ENCODE measurements around the gene SYCP2.
A peak's percentile ranks its signal among the peaks of the same experiment; 100 is the strongest.

Gene SYCP2

DNA sequence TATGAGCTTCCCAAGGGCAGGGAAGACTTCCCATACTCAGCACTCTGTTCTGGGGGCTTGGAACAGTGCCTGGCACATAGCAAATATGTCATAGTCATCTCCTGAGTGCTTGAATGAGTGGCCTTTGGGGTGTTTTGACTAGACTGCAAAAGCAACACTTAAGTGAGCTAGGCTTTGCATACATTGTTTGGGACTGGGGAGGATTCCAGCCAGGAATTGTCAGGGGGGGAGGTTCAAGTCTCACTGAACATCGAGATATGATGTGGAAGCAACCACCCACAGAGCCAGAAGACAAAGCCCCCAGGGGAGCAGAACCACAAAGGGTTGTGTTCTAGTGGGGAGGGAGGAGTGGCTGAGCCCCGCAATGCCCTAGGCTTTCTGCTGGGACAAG is 98.4 kb downstream of the SYCP2 start:
- DNase-seq (ENCODE audit: low spot score), result no peak
- H3K27ac ChIP-seq, result no peak overlapping the region
- no peak overlapping the region for H3K4me3 ChIP-seq
- TF ChIP-seq, protein P1, sequence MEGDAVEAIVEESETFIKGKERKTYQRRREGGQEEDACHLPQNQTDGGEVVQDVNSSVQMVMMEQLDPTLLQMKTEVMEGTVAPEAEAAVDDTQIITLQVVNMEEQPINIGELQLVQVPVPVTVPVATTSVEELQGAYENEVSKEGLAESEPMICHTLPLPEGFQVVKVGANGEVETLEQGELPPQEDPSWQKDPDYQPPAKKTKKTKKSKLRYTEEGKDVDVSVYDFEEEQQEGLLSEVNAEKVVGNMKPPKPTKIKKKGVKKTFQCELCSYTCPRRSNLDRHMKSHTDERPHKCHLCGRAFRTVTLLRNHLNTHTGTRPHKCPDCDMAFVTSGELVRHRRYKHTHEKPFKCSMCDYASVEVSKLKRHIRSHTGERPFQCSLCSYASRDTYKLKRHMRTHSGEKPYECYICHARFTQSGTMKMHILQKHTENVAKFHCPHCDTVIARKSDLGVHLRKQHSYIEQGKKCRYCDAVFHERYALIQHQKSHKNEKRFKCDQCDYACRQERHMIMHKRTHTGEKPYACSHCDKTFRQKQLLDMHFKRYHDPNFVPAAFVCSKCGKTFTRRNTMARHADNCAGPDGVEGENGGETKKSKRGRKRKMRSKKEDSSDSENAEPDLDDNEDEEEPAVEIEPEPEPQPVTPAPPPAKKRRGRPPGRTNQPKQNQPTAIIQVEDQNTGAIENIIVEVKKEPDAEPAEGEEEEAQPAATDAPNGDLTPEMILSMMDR (IDR thresholded peaks at IDR 0.05), result no peak

DNA sequence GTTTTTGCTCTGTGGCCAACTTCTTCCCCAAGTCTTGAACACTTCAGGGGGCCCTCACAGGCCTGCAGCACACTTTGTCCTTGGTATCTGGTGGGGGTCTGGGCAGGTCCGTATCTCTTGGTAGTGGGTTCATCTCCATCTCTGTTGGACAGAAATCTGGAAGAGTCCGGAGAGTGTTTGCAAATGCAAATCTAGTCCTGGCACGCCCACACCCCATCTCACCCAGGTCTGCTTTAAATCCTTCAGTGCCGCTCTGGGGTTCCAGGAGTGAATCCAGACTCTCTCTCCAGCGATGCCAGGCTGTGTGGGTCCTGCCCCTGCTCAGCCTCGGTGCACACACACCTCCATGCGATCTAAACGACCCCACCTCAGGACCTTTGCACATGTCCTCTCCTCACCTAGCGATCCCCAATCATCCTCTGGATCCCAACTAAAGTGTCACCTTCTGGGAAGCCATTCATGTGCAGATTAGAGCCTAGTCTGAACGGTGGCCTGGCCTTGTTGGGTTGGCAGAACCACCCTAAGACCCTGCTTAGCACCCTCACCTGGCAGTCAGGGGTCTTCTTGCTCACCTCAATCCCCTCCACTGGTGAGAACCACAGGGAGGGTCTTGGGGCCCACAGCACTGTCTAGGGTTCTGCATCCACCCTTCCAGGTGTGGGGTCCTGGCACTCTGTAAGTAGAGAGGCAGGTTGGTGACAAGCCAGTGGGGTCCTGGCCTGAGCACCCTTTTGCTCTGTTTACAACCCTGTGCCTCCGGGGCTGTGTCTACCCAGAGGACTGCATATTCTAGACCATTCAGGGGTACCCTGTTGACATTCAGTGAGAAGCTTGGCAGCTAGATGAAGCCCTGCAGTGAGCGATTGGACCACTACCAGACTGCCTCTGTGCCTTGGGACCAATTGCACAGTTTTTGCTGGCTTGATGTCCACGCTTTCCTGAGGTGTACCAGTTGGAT is 100.8 kb downstream of the SYCP2 start:
- TF ChIP-seq, protein P1 (IDR thresholded peaks at IDR 0.05), result no peak
- DNase-seq (ENCODE audit: low spot score), result no peak
- H3K27ac ChIP-seq, result no peak overlapping the region
- H3K4me3 ChIP-seq, result no peak overlapping the region

DNA sequence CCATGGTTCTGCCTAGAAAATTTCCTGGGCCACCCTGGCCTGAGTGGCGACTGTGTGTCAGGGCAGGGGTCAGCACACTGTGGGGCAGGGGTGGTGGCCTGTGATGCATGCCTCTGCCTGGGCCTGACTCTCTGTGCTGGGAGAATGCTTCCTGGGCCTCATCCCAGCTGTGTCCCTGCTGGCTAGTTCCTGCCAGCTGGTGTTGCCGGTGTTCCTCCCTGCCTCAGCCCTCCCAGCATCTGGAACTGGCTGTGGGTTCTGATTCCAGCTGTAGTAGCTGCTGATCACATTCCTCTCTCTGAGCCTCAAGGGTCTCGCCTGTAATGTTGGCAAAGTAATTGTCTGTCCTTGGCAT is 101.5 kb downstream of the SYCP2 start:
- no peak for DNase-seq (ENCODE audit: low spot score)
- Histone ChIP-seq H3K4me3 (no peak overlapping the region), H3K27ac (no peak overlapping the region)
- TF ChIP-seq, protein P1 (IDR thresholded peaks at IDR 0.05), result no peak

DNA sequence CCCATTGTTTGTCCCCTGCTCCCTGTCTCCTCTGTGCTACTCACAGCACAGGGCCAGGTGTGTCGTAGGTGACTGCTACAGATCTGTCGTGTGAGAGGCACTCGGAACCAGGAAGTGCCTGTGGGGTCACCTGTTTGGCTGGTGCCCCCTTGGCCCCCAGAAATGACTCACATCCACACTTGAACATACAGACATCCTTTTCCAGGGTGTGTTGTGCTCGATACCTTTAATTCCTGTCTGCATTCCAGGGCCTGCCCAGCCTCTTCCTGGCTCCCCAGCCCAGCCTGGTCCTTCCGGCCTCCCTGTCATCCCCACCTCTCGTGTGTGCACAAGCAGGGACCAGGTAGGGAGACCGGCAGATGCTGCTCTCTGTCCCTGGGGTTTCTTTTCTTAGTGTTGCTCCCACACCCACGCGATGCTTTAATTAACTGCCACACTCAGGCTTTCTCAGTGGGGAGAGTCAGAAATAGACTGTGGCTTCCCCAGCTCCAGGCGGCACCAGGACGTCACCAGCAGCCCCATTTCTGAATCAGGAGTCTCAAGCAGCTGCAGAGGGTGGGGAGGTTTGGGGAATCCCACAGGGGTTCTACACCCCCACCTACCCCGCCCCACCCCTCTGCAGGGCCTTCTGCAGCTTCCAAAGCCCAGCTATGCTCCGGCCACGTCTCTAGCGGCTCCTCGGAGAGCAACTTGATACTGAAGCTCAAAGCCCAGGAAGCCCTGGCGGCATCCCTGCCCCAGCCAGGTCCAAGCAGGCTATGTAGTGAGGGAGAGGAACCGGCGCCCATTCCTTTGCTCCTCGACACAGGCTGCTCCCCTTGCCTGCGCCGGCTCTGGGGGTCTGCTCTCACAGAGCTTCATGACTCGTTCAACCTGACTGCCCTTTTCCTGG is 102.2 kb downstream of the SYCP2 start:
- no peak for DNase-seq (ENCODE audit: low spot score)
- Histone ChIP-seq H3K4me3 (no peak overlapping the region), H3K27ac (no peak overlapping the region)
- TF ChIP-seq, protein P1 (IDR thresholded peaks at IDR 0.05), result no peak

DNA sequence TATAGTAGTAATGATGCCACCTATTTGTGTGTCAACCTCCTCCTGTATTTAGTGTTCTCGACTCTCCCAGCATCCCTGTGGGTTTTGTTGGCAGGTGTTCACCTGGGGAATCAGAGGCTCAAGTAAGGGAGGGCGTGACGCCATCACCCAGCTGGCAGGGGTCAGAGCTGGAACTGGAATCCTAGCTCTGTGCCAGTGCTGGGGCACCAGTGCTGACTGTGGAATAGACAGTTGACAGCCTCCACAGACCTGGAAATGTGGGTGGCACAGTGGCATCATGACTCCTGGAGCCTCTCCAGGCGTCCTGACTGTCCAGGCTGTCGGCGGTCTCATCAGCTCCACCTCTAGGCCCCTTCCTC is 102.8 kb downstream of the SYCP2 start:
- Histone ChIP-seq H3K4me3 (no peak overlapping the region), H3K27ac (no peak overlapping the region)
- DNase-seq (ENCODE audit: low spot score), result no peak
- TF ChIP-seq, protein P1 (IDR thresholded peaks at IDR 0.05), result no peak

DNA sequence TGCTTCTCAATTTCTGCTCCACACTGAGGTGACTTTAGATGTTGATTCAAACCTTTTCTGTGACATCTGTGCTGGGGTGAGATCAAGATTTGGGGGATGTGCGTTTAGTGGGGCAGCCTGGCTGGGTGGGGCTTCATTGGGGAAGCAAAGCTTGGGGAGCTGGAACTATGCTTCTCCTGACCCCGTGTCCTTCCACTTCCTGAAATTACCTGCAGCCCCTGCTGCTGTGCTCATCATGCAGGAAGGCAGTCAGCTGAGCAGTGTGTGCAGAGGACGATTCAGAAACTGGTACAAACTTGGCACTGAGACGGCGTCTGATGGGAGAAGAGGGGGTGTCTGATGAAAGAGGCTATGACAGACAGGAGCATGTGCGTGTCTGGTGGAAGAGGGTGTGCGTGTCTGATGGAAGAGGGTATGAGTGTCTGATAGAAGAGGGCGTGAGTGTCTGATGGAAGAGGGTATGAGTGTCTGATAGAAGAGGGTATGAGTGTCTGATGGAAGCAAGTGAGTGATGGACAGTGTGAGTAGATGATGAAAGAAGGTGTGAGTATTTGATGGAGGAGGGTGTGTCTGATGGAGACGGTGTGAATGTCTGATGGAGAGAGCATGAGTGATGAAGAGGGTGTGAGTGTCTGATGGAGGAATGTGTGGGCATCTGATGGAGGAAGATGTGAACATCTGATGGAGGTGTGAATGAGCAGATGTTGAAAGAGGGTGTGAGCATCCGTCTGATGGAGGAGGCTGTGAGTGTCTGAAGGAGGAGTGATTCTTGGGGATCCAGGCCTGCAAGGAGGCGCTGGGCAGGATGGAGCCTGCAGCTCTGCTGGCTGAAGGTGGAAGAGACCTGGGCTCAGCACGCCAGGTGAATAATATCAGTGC is 103.4 kb downstream of the SYCP2 start:
- peak; percentile 59 for DNase-seq (ENCODE audit: low spot score)
- no peak overlapping the region for H3K27ac ChIP-seq
- TF ChIP-seq, protein P1 (IDR thresholded peaks at IDR 0.05), result no peak
- H3K4me3 ChIP-seq, result no peak overlapping the region

Data from coronary artery (tissue), 2 donors.